B cell (primary cell): ENCODE measurements around the gene SERPINI1. TPM values are rescaled to one million over a fixed set of nuclear protein-coding genes. Genes with fewer than 3 reads are reported as not detected.

Experiments
- ATAC-seq: fragments of 200-7000 bp; cut with Tn5 transposase; one replicate; pipeline ENCODE4 v1.10.0; 2021; ENCODE audit warnings: low read depth, mild to moderate bottlenecking, moderate number of reproducible peaks, moderate library complexity
- CTCF ChIA-PET: fragments of 350-600 bp; sonication (Branson Sonifier 250); formaldehyde crosslinking; loops from one replicate; lab custom pipeline; 2021; ENCODE audit warnings: antibody characterized with exemption, inconsistent platforms; lab: Charles Lee
- POLR2A ChIA-PET: fragments of 350-600 bp; sonication (Branson Sonifier 250); formaldehyde crosslinking; loops from one replicate; lab custom pipeline; 2021; ENCODE audit warnings: antibody characterized with exemption; lab: Charles Lee
- DNase-seq: peaks from one replicate; pipeline ENCODE4 v3.0.0; 2013
- H2AFZ ChIP-seq: 2 replicates; pipeline ENCODE4 v1.6.1; 2012; ENCODE audit warnings: mild to moderate bottlenecking, low read depth, low read length; ENCODE audit not compliant: insufficient read depth, poor library complexity, severe bottlenecking
- H3K27ac ChIP-seq, 2 donors: 1 replicate in 1 of 2; 2 replicates in 1 of 2; pipeline ENCODE4 v1.5.1; 2012 to 2013; ENCODE audit warnings: low read length in 2 of 2, mild to moderate bottlenecking in 2 of 2, moderate library complexity in 1 of 2
- H3K27me3 ChIP-seq, 4 experiments: fragments of 200-600 bp in 1 of 4; sonication (generic) in 1 of 4; replicated peaks in 1 of 4; 1 replicate in 2 of 4; 2 replicates in 2 of 4; pipeline versions ENCODE4 v1.6.1 to v1.7.0; 2013 to 2016; ENCODE audit warnings: low read length in 3 of 4, mild to moderate bottlenecking in 2 of 4, mixed read lengths in 1 of 4, moderate library complexity in 1 of 4; ENCODE audit not compliant: insufficient read depth in 4 of 4, control insufficient read depth in 3 of 4; ENCODE audit errors: control extremely low read depth in 1 of 4
- H3K36me3 ChIP-seq, 2 experiments: replicated peaks in 1 of 2; 1 replicate in 1 of 2; 2 replicates in 1 of 2; pipeline versions ENCODE4 v1.6.1 to v1.7.1; 2013; ENCODE audit warnings: low read length in 1 of 2; ENCODE audit not compliant: insufficient read depth in 2 of 2, control insufficient read depth in 1 of 2; ENCODE audit errors: control extremely low read depth in 1 of 2, extremely low read depth in 1 of 2
- H3K4me1 ChIP-seq, 2 donors: fragments of 200-600 bp in 1 of 2; sonication (generic) in 1 of 2; 1 replicate in 1 of 2; 2 replicates in 1 of 2; pipeline versions ENCODE4 v1.5.1 to v1.6.1; 2013 to 2017; ENCODE audit warnings: low read length in 2 of 2; ENCODE audit not compliant: control insufficient read depth in 2 of 2, insufficient read depth in 2 of 2
- H3K4me2 ChIP-seq: replicated peaks from 2 replicates; pipeline ENCODE3; 2012; ENCODE audit warnings: mild to moderate bottlenecking, low read depth, low read length; ENCODE audit not compliant: poor library complexity, severe bottlenecking
- H3K4me3 ChIP-seq, 5 experiments: fragments of 200-600 bp in 1 of 5; sonication (generic) in 1 of 5; 1 replicate in 3 of 5; 2 replicates in 2 of 5; pipeline versions ENCODE4 v1.5.1 to v1.7.0; 2011 to 2016; ENCODE audit warnings: low read length in 4 of 5, mild to moderate bottlenecking in 4 of 5, low read depth in 2 of 5, control low read depth in 1 of 5, moderate library complexity in 1 of 5; ENCODE audit not compliant: insufficient read depth in 1 of 5; ENCODE audit errors: control extremely low read depth in 1 of 5, extremely low read depth in 1 of 5
- H3K79me2 ChIP-seq: fragments of 200-600 bp; sonication (generic); one replicate; pipeline ENCODE4 v1.6.0; 2016; ENCODE audit warnings: low read length; ENCODE audit not compliant: control insufficient read depth, insufficient read depth
- H3K9ac ChIP-seq: fragments of 200-600 bp; sonication (generic); 2 replicates; pipeline ENCODE4 v1.6.1; 2017; ENCODE audit warnings: mild to moderate bottlenecking, low read length, moderate library complexity
- H3K9me3 ChIP-seq, 3 donors: one replicate each; pipeline versions ENCODE4 v1.6.1 to v1.7.1; 2013; ENCODE audit warnings: low read length in 2 of 3; ENCODE audit not compliant: control insufficient read depth in 2 of 3, insufficient read depth in 1 of 3; ENCODE audit errors: control extremely low read depth in 1 of 3
- H4K20me1 ChIP-seq: 2 replicates; pipeline ENCODE4 v1.6.0; 2012; ENCODE audit warnings: mild to moderate bottlenecking, low read length; ENCODE audit not compliant: insufficient read depth, control insufficient read depth, poor library complexity, severe bottlenecking
- H3K27ac Mint-ChIP-seq: one replicate; pipeline ENCODE4 v1.8.0; 2021; ENCODE audit warnings: mixed read lengths
- H3K27me3 Mint-ChIP-seq: one replicate; pipeline ENCODE4 v1.8.0; 2021; ENCODE audit warnings: mixed read lengths
- H3K4me1 Mint-ChIP-seq: one replicate; pipeline ENCODE4 v1.8.0; 2021; ENCODE audit warnings: mixed read lengths
- H3K4me3 Mint-ChIP-seq: one replicate; pipeline ENCODE4 v1.8.0; 2021; ENCODE audit warnings: mixed read lengths
- H3K9me3 Mint-ChIP-seq: one replicate; pipeline ENCODE4 v1.8.0; 2022; ENCODE audit warnings: mixed read lengths; ENCODE audit not compliant: insufficient read depth
- EZH2 ChIP-seq: IDR thresholded peaks from 2 replicates; pipeline ENCODE4 v1.6.1; 2012; ENCODE audit warnings: borderline replicate concordance, low read depth, mild to moderate bottlenecking, moderate library complexity, low read length; ENCODE audit not compliant: insufficient read depth, poor library complexity, severe bottlenecking
- WGBS: methylation state at CpG from one replicate; pipeline ENCODE4 v1.1.5; 2013; ENCODE audit warnings: missing lambda C conversion rate; ENCODE audit not compliant: insufficient coverage; 5-methylcytosine and 5-hydroxymethylcytosine counted together
- intact Hi-C: fragments of 100-400 bp; cut with micrococcal nuclease; formaldehyde crosslinking; loops from one replicate; pipeline ENCODE4 v1.10.0; 2022
- polyA plus RNA-seq: library from polyadenylated mRNA; depleted of rRNA; stranded (reverse); fragments of >200 nt; gene quantifications from 2 replicates; pipeline ENCODE4 v1.2.3, GENCODE V29; 2012
- total RNA-seq, 2 donors: library from RNA; stranded (reverse); fragments of 120-200 nt in 1 of 2; gene quantifications; 1 replicate in 1 of 2; 2 replicates in 1 of 2; pipeline versions ENCODE4 v1.2.3 to v1.2.4, GENCODE V29; 2013 to 2022
- TF ChIP-seq, protein P1 (sequence below): fragments of 200-600 bp; IDR thresholded peaks from one replicate; pipeline ENCODE4 v1.8.0; 2022; ENCODE audit warnings: antibody characterized with exemption, mild to moderate bottlenecking

The SERPINI1 gene
- total and polyA plus RNA-seq, 2 donors (not counting 1 experiment from before 2014, with no cell fraction given) = 6.8 to 7.0 TPM

DNA sequence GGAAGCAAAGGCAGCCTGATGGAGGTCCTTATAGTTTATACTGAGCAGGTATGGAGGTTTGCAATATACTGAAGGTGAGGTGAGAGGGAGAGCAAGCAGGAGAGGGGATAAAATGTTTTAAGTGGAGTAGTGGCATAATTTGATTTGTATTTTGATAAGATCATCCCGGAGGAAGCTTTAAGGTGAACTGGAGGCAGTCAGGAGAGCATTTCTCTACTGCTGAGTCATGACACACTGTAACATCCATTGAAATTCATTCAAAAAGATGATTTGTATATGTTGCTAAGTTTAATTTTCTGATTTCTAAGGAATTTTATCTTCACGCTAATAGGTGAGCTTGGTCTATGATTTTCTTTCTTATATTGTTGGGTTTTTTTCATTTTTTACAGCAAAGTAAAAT lies 81.4 kb downstream of the SERPINI1 start:
- Histone ChIP-seq H3K4me1 (no peaks in the 10 kb centered on the region), H3K36me3 (no peaks in the 10 kb centered on the region), H4K20me1 (no peaks in the 10 kb centered on the region), H3K9me3 (peaks cover 0 to 10% (median 0%) of the 10 kb centered on the region in 3 donors), H3K27me3 (no peaks in the 10 kb centered on the region), H3K9ac (no peak overlapping the region), H2AFZ (no peak overlapping the region), H3K4me3 (no peak overlapping the region), H3K27ac (no peak overlapping the region), H3K79me2 (no peaks in the 10 kb centered on the region), H3K4me2 (no peak overlapping the region)
- no CpG with 5 or more reads among the region's 2 CpGs for WGBS
- ATAC-seq (no peak), DNase-seq (no peak)
- Mint-ChIP-seq H3K27me3 (no peaks in the 10 kb centered on the region), H3K27ac (no peak overlapping the region), H3K4me1 (no peaks in the 10 kb centered on the region), H3K9me3 (no peaks in the 10 kb centered on the region), H3K4me3 (no peak overlapping the region)
- POLR2A ChIA-PET = no interaction called here
- CTCF ChIA-PET = interaction anchor here (1.6 kb wide), 1 partner anchor 65 kb away, joined by 4 read pairs; no protein-coding TSS in a partner anchor
- intact Hi-C loops = no loop called here
- TF ChIP-seq, protein P1, sequence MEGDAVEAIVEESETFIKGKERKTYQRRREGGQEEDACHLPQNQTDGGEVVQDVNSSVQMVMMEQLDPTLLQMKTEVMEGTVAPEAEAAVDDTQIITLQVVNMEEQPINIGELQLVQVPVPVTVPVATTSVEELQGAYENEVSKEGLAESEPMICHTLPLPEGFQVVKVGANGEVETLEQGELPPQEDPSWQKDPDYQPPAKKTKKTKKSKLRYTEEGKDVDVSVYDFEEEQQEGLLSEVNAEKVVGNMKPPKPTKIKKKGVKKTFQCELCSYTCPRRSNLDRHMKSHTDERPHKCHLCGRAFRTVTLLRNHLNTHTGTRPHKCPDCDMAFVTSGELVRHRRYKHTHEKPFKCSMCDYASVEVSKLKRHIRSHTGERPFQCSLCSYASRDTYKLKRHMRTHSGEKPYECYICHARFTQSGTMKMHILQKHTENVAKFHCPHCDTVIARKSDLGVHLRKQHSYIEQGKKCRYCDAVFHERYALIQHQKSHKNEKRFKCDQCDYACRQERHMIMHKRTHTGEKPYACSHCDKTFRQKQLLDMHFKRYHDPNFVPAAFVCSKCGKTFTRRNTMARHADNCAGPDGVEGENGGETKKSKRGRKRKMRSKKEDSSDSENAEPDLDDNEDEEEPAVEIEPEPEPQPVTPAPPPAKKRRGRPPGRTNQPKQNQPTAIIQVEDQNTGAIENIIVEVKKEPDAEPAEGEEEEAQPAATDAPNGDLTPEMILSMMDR = no peak
- TF ChIP-seq EZH2 = no peak

DNA sequence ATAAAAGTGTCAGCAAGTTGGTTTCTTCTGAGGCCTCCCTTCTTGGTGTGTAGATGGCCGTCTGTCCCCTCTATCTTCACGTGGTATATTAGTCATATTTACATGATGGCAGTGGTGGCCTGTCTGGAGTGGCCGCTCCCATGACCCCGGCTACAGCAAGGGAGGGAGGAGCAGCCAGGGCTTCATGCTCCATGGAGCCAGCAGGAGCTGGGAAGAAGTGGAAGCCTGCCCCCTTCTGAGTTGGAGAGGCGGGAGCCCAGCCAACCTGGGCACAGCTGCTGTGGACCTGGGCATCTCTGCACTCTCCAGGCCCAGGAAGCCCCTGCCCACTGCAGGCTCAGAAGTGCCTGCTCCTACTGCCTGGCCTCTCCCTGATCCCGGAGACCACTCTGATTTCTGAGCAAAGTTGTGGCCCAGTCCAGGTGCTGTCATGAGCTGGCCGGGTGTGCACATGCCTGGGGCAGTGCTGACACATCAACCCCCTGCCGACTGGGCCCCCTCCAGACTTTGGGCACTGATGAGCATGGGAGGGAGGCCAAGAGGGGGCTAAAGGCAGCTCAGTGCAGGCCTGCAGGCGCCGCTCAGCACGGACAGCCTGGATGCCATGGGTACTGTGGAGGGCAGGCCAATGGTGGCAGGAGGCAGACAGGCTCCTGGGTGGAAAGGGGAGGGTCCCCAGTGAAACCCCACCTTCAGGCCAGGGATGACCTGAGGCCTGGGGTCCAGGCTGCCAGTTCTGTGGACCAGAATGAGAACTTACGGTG lies 84.8 kb downstream of the SERPINI1 start:
- Mint-ChIP-seq H3K4me3 (no peak overlapping the region), H3K27ac (no peak overlapping the region), H3K4me1 (no peaks in the 10 kb centered on the region), H3K9me3 (no peaks in the 10 kb centered on the region), H3K27me3 (no peaks in the 10 kb centered on the region)
- Histone ChIP-seq H3K36me3 (no peaks in the 10 kb centered on the region), H4K20me1 (no peaks in the 10 kb centered on the region), H3K9ac (no peak overlapping the region), H3K4me2 (no peak overlapping the region), H3K4me3 (no peak overlapping the region), H3K27ac (no peak overlapping the region), H2AFZ (no peak overlapping the region), H3K4me1 (no peaks in the 10 kb centered on the region), H3K27me3 (no peaks in the 10 kb centered on the region), H3K79me2 (no peaks in the 10 kb centered on the region), H3K9me3 (peaks cover 0 to 10% (median 0%) of the 10 kb centered on the region in 3 donors)
- DNase-seq = no peak
- intact Hi-C loops = no loop called here
- TF ChIP-seq EZH2 = no peak
- TF ChIP-seq, protein P1 = no peak
- ChIA-PET CTCF (interaction anchor here (1.2 kb wide), 1 partner anchor 61 kb away, joined by 3 read pairs; no protein-coding TSS in a partner anchor), POLR2A (no interaction called here)
- 93% methylated on average over 12 of the region's 12 CpGs for WGBS
- ATAC-seq = no peak
